Parietal lobe (tissue), 2 donors: Measurements from ENCODE around the gene RSRC2. TPM values are rescaled to one million over a fixed set of nuclear protein-coding genes. Genes with fewer than 3 reads are reported as not detected.

ENCODE experiments used
- small RNA-seq: library from RNA; depleted of rRNA; stranded (forward); fragments of <200 nt; gene quantifications from one replicate; pipeline ENCODE3, GENCODE V24; 2014; ENCODE audit warnings: low replicate concordance
- total RNA-seq: library from RNA; depleted of rRNA; stranded (reverse); fragments of >200 nt; gene quantifications from one replicate; pipeline ENCODE4 v1.2.3, GENCODE V29; 2014

The RSRC2 gene
- 127 TPM for total RNA-seq

GRCh38 chr12:122526683-122527477, at the start of gene RSRC2, which contains the start of gene KNTC1:
Gene RSRC2 (minus strand): TSS chr12:122526936. CDS start chr12:122526853, 83 bp downstream.
Gene KNTC1 (plus strand): TSS chr12:122527249. CDS start chr12:122530064, 2,815 bp downstream.

DNA sequence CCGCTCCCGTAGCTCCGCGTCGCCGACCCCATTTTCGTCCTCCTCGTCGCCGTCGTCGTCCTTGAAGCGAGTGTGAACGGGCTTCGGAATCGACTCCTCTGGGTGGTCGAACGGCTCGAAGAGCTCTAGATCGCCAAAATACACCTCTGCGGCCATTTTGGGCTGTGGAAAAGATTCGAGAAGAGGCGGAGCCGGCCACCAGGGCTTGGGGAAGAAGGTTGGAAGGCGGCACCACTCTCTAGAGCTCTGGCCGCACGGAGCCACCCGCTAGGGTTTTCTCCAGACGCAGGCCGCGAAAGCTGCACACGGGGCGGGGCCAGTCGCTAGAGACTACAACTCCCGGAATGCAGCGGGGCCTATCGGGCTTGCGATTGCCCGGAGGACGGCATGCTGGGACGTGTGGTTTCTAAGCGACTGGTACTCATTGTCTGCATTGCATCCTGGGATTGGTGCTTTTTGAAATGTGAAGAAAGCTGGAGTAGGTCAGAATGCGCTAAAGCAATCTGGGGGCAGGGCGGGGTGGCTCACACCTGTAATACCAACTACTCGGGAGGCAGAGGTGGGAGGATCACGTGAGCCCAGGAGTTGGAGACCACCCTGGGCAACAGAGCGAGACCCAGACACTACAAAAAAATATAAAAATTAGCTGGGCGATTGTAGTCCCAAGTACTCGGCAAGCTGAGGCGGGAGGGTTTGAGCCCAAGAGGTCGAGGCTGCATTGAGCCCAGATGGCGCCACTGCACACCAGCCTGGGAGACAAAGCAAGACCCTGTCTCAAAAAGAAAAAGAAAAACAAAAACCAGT, 25.8 kb downstream of the RSRC2 start, which contains the start of gene ZCCHC8:
ZCCHC8 (minus strand) TSS at position 248 of the 804 bp plus-strand sequence; CDS start at position 156, 92 bp downstream.

Small RNAs within 50 kb of the gene (small RNA-seq; reads per million reads assigned to genes)
- gene AC026333.1 (not detected), gene RF00411 (0.21 reads per million)

Other genes starting within 250 kb of the RSRC2 start
- gene CLIP1, start 104.3 kb downstream of the RSRC2 start, total RNA-seq, result 146 TPM
- gene ZCCHC8, start 26.0 kb downstream of the RSRC2 start, total RNA-seq, result 51.3 TPM
- 94.2 TPM for gene KNTC1, start 313 bp upstream of the RSRC2 start, total RNA-seq
- not detected for gene HCAR2, start 176.4 kb upstream of the RSRC2 start, total RNA-seq
- gene HCAR3, start 189.9 kb upstream of the RSRC2 start, total RNA-seq, result not detected
- 0.31 TPM for gene HCAR1, start 203.9 kb upstream of the RSRC2 start, total RNA-seq
- 35.7 TPM for gene DENR, start 225.9 kb upstream of the RSRC2 start, total RNA-seq
- gene CCDC62, start 247.6 kb upstream of the RSRC2 start, total RNA-seq, result 7.2 TPM